HG03280 (cell line): Measurements from ENCODE around the gene PLS1.

Experiments used
- ATAC-seq: cut with Tn5 transposase; IDR thresholded peaks from one replicate; pipeline ENCODE4 v1.9.1; 2021; ENCODE audit warnings: mild to moderate bottlenecking, moderate library complexity; ENCODE audit not compliant: unreplicated experiment

The PLS1 gene

GRCh38 chr3:142754494-142754893 is 158.3 kb downstream of the PLS1 start:
- ATAC-seq, result no peak
